OCI-LY7 (cell line): Measurements from ENCODE around the gene PLA2G3. TPM values are rescaled to one million over a fixed set of nuclear protein-coding genes. Genes with fewer than 3 reads are reported as not detected.

Source experiments
- BruUV-seq: library from RNA; stranded (reverse); fragments of 400-500 nt; replicated peaks from 2 replicates; lab custom pipeline; 2021; lab: Mats Ljungman, UMichigan
- CTCF ChIA-PET: fragments of 300-600 bp; sonication (Branson Sonifier 250); formaldehyde crosslinking; loops from one replicate; lab custom pipeline; 2022; ENCODE audit warnings: antibody characterized with exemption; ENCODE audit not compliant: unreplicated experiment; lab: Charles Lee
- POLR2A ChIA-PET: fragments of 300-600 bp; sonication (Branson Sonifier 250); formaldehyde crosslinking; loops from one replicate; lab custom pipeline; 2022; ENCODE audit warnings: antibody characterized with exemption; lab: Charles Lee
- DNase-seq: peaks from one replicate; pipeline ENCODE4 v3.0.0-alpha.2; 2015; ENCODE audit warnings: low spot score
- H2AFZ ChIP-seq: fragments of 200-600 bp; sonication (generic), shearing (Covaris generic); 2 replicates; pipeline ENCODE4 v1.6.1; 2014; ENCODE audit warnings: mild to moderate bottlenecking, antibody characterized with exemption, low read length, moderate library complexity
- H3K27ac ChIP-seq: fragments of 200-600 bp; sonication (generic); 2 replicates; pipeline ENCODE4 v1.5.1; 2014; ENCODE audit warnings: mixed run types, low read depth, mild to moderate bottlenecking, moderate library complexity, low read length, inconsistent platforms; ENCODE audit not compliant: poor library complexity, severe bottlenecking
- H3K36me3 ChIP-seq: fragments of 200-600 bp; sonication (generic); 2 replicates; pipeline ENCODE4 v1.6.1; 2014; ENCODE audit warnings: mild to moderate bottlenecking, antibody characterized with exemption, low read length, moderate library complexity, mixed read lengths; ENCODE audit not compliant: insufficient read depth
- H3K4me1 ChIP-seq: fragments of 200-600 bp; sonication (generic); 2 replicates; pipeline ENCODE4 v1.5.1; 2014; ENCODE audit warnings: mild to moderate bottlenecking, low read length; ENCODE audit not compliant: insufficient read depth, poor library complexity, severe bottlenecking
- H3K4me2 ChIP-seq: fragments of 200-600 bp; sonication (generic); 2 replicates; pipeline ENCODE4 v1.6.1; 2014; ENCODE audit warnings: mild to moderate bottlenecking, low read length
- H3K4me3 ChIP-seq: fragments of 200-600 bp; sonication (generic); 2 replicates; pipeline ENCODE4 v1.5.1; 2014; ENCODE audit warnings: mild to moderate bottlenecking, low read depth, low read length; ENCODE audit not compliant: poor library complexity, severe bottlenecking
- H3K79me2 ChIP-seq: fragments of 200-600 bp; sonication (generic); 2 replicates; pipeline ENCODE4 v1.6.1; 2016; ENCODE audit warnings: low read depth, mild to moderate bottlenecking, low read length, moderate library complexity, mixed read lengths; ENCODE audit not compliant: insufficient read depth
- H3K9me2 ChIP-seq: fragments of 200-600 bp; sonication (generic); 2 replicates; pipeline ENCODE4 v1.6.1; 2016; ENCODE audit warnings: mild to moderate bottlenecking, low read length, mixed read lengths; ENCODE audit not compliant: insufficient read depth
- H3K9me3 ChIP-seq: fragments of 200-600 bp; sonication (generic); 2 replicates; pipeline ENCODE4 v1.6.1; 2014; ENCODE audit warnings: mild to moderate bottlenecking, mixed run types, low read length, mixed read lengths
- H4K20me1 ChIP-seq: fragments of 200-600 bp; sonication (generic); 2 replicates; pipeline ENCODE4 v1.6.1; 2014; ENCODE audit warnings: mild to moderate bottlenecking, antibody characterized with exemption, low read length, moderate library complexity, mixed read lengths; ENCODE audit not compliant: insufficient read depth
- EZH2phosphoT487 ChIP-seq: fragments of 200-600 bp; sonication (generic); IDR thresholded peaks from 2 replicates; pipeline ENCODE4 v1.6.1; 2018; ENCODE audit warnings: low read depth, borderline replicate concordance, mild to moderate bottlenecking, mixed run types, antibody characterized with exemption, low read length, moderate library complexity, mixed read lengths
- intact Hi-C: fragments of 100-400 bp; cut with micrococcal nuclease; formaldehyde crosslinking; loops from one replicate; pipeline ENCODE4 v1.10.0; 2022; ENCODE audit not compliant: unreplicated experiment
- total RNA-seq, 2 experiments: library from RNA; depleted of rRNA in 1 of 2; stranded (reverse); fragments of >200 nt in 1 of 2; shearing (Covaris generic) in 1 of 2; gene quantifications; 2 replicates each; pipeline ENCODE4 v1.2.3, GENCODE V29; 2014 to 2022
- TF ChIP-seq, protein P1 (sequence below): fragments of 200-600 bp; sonication (generic); conservative IDR thresholded peaks from 2 replicates; pipeline ENCODE4 v1.5.1; 2014; ENCODE audit warnings: mild to moderate bottlenecking, antibody characterized with exemption, low read length, moderate library complexity, mixed read lengths

The PLA2G3 gene
- total RNA-seq, 2 experiments from 2014 or later, result not detected

DNA sequence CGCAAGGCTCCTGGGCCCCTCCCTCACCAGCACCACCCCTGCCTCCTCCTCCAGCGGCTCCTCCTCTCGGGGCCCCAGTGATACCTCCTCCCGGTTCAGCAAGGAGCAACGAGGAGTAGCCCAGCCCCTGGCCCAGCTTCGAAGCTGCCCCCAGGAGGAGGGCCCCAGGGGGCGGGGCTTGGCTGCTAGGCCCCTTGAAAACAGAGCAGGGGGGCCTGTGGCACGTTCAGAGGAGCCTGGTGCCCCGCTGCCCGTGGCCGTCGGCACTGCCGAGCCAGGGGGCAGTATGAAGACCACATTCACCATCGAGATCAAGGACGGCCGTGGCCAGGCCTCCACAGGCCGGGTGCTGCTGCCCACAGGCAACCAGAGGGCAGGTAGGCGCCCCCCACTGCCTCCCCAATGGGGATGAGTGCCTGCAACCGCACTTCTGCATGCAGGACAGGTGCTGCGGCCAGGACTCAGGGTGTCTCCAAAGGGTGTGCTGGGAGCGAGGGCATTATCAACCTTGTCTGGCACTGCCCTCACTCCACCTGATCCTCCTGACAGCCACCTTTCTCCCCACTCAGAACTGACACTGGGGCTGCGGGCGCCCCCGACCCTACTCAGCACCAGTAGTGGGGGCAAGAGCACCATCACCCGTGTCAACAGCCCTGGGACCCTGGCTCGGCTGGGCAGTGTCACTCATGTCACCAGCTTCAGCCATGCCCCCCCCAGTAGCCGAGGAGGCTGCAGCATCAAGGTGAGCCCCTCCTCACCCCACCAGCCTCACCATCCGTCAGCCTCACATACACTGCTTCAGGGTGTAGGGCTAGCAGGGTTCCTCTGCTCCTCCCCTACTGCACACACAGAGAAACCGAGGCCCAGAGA, 49.0 kb downstream of the PLA2G3 start:
- no peak overlapping the region for H3K4me3 ChIP-seq
- ChIA-PET CTCF (no interaction called here), POLR2A (no interaction called here)
- H3K36me3 ChIP-seq, result no peaks in the 10 kb centered on the region
- H2AFZ ChIP-seq, result no peak overlapping the region
- TF ChIP-seq, protein P1, sequence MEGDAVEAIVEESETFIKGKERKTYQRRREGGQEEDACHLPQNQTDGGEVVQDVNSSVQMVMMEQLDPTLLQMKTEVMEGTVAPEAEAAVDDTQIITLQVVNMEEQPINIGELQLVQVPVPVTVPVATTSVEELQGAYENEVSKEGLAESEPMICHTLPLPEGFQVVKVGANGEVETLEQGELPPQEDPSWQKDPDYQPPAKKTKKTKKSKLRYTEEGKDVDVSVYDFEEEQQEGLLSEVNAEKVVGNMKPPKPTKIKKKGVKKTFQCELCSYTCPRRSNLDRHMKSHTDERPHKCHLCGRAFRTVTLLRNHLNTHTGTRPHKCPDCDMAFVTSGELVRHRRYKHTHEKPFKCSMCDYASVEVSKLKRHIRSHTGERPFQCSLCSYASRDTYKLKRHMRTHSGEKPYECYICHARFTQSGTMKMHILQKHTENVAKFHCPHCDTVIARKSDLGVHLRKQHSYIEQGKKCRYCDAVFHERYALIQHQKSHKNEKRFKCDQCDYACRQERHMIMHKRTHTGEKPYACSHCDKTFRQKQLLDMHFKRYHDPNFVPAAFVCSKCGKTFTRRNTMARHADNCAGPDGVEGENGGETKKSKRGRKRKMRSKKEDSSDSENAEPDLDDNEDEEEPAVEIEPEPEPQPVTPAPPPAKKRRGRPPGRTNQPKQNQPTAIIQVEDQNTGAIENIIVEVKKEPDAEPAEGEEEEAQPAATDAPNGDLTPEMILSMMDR, result no peak
- no peak for TF ChIP-seq EZH2phosphoT487
- H3K4me2 ChIP-seq, result no peak overlapping the region
- intact Hi-C loops, result no loop called here
- no TSS peak for BruUV-seq
- peaks cover 14% of the 10 kb centered on the region for H3K4me1 ChIP-seq
- no peaks in the 10 kb centered on the region for H3K79me2 ChIP-seq
- no peaks in the 10 kb centered on the region for H3K9me3 ChIP-seq
- no peaks in the 10 kb centered on the region for H3K9me2 ChIP-seq
- DNase-seq, result no peak
- no peaks in the 10 kb centered on the region for H4K20me1 ChIP-seq
- no peak overlapping the region for H3K27ac ChIP-seq

DNA sequence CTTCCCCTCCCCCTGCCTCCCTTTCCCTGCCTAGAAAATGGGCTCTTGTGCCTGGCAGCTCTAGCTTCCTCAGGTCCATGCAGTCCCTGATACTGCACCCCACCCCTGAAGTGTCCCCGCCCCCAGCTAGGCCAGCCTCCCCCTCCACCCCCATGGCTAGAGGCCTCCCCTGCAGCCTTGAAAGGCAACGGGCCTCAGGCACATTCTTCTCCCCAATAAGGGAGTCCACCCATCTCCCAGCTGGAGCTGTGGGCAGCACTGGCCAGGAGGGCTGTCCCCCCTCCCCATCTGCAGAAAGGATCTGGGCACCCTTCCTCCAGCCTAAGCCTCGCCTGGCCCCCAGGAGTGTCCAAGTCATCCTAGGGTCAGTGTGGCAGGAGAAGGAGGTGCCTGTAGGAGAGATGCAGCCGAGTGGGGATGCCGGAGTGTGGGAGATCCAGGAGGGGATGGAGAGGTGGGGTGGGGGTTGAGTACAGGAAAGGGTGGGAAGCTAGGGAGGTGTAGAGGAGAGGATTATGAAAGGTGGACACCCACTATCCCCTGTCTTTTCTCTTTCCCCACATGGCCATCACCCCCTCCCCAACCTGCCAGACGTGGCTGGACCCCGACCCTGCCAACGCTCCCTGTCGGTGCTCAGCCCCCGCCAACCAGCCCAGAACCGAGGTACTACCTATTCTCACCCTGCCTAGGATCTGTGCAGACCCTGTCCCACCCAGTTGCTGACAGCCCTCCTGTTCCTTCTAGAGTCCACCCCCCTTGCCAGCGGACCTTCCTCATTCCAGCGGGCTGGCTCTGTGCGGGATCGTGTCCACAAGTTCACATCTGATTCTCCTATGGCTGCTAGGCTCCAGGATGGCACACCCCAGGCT, 49.9 kb downstream of the PLA2G3 start:
- Histone ChIP-seq H3K79me2 (no peaks in the 10 kb centered on the region), H3K27ac (no peak overlapping the region), H3K4me2 (no peak overlapping the region), H4K20me1 (no peaks in the 10 kb centered on the region), H3K9me3 (no peaks in the 10 kb centered on the region), H3K4me1 (peaks cover 17% of the 10 kb centered on the region), H3K4me3 (no peak overlapping the region), H3K36me3 (no peaks in the 10 kb centered on the region), H3K9me2 (no peaks in the 10 kb centered on the region), H2AFZ (no peak overlapping the region)
- ChIA-PET POLR2A (no interaction called here), CTCF (no interaction called here)
- intact Hi-C loops, result no loop called here
- TF ChIP-seq EZH2phosphoT487, result no peak
- TF ChIP-seq, protein P1, result no peak
- no peak for DNase-seq
- no TSS peak for BruUV-seq
